NB4 (cell line): ENCODE results near the gene AFF3.

Experiments
- DNase-seq: peaks from one replicate; pipeline ENCODE4 v3.0.0; 2010; ENCODE audit warnings: low read depth
- H3K4me3 ChIP-seq: one replicate; pipeline ENCODE4 v1.5.1; 2011; ENCODE audit warnings: mild to moderate bottlenecking, low read depth, low read length, moderate library complexity
- CTCF ChIP-seq: IDR thresholded peaks from one replicate; pipeline ENCODE4 v1.5.1; 2012; ENCODE audit warnings: low read depth, low read length
- MYC ChIP-seq: IDR thresholded peaks from 2 replicates; pipeline ENCODE4 v1.6.1; 2011; ENCODE audit warnings: low read depth, low read length
- POLR2A ChIP-seq: IDR thresholded peaks from 2 replicates; pipeline ENCODE4 v1.6.1; 2011; ENCODE audit warnings: mild to moderate bottlenecking; ENCODE audit not compliant: insufficient read length; ENCODE audit errors: extremely low read depth
- TF ChIP-seq, protein P1 (sequence below): IDR thresholded peaks from 2 replicates; pipeline ENCODE4 v1.6.1; 2011; ENCODE audit warnings: low read depth, low read length

Gene AFF3

GRCh38 chr2:99821984-99822383 lies 320.4 kb downstream of the AFF3 start:
- no peak for DNase-seq
- TF ChIP-seq CTCF (no peak), POLR2A (no peak), MYC (no peak)
- TF ChIP-seq, protein P1, sequence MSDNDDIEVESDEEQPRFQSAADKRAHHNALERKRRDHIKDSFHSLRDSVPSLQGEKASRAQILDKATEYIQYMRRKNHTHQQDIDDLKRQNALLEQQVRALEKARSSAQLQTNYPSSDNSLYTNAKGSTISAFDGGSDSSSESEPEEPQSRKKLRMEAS: no peak

GRCh38 chr2:99821572-99821971 lies 320.8 kb downstream of the AFF3 start:
- TF ChIP-seq, protein P1: no peak
- TF ChIP-seq CTCF: no peak
- no peak for TF ChIP-seq MYC
- no peak for TF ChIP-seq POLR2A
- no peak for DNase-seq
- H3K4me3 ChIP-seq: no peak overlapping the region

More at GRCh38 chr2:99821984-99822383, 320.4 kb downstream of the AFF3 start:
- no peak overlapping the region for H3K4me3 ChIP-seq

GRCh38 chr2:99821039-99821438 lies 321.4 kb downstream of the AFF3 start:
- TF ChIP-seq, protein P1: no peak
- TF ChIP-seq CTCF: no peak
- no peak for TF ChIP-seq MYC
- no peak for TF ChIP-seq POLR2A
- DNase-seq: peak; percentile 16
- H3K4me3 ChIP-seq: no peak overlapping the region

GRCh38 chr2:99819766-99820165 lies 322.6 kb downstream of the AFF3 start:
- DNase-seq: peak; percentile 10
- H3K4me3 ChIP-seq: no peak overlapping the region
- TF ChIP-seq, protein P1: no peak
- TF ChIP-seq POLR2A (no peak), CTCF (no peak), MYC (no peak)

GRCh38 chr2:99818842-99819241 lies 323.5 kb downstream of the AFF3 start:
- TF ChIP-seq MYC (no peak), POLR2A (no peak), CTCF (no peak)
- TF ChIP-seq, protein P1: no peak
- H3K4me3 ChIP-seq: no peak overlapping the region
- peak; percentile 14 for DNase-seq

DNA sequence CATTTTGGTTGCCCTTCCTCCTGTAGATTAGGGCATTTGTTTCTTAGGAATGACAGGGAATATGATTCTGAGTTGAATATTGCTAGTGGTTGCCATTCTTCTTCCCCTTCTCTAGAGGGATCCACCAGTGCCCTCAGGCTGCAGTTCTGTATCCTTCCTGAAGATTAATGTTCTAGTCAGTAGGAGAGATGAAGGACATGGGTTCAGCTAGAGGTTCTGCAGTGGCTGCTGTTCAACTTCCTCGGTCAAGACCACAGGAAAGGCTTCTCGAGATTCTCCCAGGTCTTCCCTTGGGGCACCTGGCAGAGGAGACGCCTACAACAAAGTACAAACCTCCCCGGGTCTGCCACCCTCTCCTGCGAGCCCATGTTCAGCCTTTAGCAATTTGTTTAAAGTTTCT lies 325.5 kb downstream of the AFF3 start:
- TF ChIP-seq, protein P1: no peak
- TF ChIP-seq POLR2A: no peak
- TF ChIP-seq MYC: no peak
- TF ChIP-seq CTCF: no peak
- no peak overlapping the region for H3K4me3 ChIP-seq
- DNase-seq: no peak
